Activated T-cell treated with anti-CD3 and anti-CD28 coated beads for 4 hours (primary cell): ENCODE results near the gene SOX10.

Experiments
- DNase-seq: peaks from one replicate; pipeline ENCODE4 v3.0.0-alpha.2; 2020

Gene SOX10

DNA sequence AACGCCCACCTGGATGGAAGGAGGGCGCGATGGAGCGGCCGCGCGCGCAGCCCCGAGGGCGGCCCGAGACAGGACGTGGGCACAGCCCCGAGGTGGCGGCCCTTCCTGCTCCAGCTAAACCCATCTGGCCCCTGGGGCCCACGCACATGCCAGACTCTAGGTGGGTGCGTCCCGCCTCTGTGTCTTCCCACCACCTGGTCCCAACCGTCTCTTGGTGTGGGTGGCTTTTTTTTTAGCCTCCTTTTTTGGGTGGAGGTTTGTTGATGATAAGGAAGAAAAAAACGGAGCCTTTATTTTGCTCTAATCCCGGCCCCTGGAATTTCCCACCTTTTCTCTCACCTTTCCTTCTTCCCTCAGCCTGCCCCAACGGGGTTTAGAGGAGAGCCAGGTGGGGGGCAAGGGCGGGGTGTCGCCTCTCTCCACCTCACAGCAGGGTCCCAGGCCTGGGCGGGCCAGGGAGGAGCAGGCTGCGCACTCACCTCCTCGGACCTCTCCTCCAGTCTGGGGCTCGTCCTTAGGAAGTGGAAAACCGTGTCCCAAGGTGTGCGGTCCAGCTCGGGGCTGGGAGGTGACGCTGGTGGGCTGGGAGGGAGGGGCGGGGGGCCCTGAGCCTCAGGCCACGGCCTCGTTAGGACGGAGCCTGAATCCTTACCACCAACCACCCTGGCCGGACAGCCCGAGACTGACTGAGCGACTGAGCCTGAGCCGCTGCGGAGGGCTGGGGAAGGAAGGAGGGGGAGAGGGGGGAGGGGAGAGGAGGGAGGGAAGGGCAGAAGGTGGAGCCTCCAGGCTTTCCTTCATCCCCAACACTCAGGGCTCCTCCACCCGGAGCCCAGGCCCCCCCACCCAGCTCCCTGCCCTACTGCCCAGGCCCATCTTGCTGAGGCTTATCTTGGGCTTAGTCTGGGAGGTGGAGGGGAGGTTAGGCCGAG lies at the start of gene SOX10:
SOX10 (minus strand) TSS at position 696 of the 932 bp plus-strand sequence. CDS start 771 bp downstream, outside the sequence.
- no peak for DNase-seq

GRCh38 chr22:38033522-38034277 lies 49.3 kb upstream of the SOX10 start:
- no peak for DNase-seq

DNA sequence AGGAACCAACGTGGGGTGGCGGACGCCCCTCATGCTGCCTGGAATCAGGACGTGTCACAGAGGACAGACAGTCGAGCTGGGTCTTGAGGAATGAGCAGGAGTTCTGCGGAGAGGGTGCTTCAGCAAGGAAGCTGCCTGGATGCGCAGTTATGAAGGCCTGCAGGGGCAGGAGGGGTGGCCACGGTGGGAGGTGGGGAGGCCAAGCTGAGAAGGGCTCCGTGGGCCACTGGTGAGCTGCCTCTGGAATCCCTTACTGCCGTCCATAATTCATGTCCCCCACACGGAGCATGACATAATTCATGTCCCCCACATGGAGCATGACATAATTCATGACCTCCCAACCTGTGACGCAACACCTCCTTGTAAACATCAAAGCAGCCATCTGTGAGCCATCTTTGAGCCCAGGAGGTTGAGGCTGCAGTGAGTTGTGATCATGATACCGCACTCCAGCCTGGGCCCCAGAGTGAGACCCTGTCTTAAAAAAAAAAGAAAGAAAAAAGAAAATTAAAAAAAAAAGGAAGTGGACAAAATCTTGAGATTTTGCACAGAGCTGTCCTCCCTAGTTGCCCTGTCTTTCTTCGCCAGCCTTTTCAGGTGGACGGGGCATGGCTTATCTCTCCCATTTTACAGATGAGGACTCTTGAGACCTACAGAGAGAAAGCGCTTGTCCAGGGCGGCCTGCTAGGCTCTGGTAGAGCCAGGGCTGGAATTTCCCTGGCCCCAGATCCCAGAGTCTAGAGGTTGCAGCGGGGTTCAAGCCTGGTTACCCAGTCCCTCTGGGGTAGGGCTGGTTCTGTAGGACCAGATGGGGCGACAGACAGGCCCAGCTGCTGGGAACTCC lies 48.5 kb upstream of the SOX10 start:
- no peak for DNase-seq

DNA sequence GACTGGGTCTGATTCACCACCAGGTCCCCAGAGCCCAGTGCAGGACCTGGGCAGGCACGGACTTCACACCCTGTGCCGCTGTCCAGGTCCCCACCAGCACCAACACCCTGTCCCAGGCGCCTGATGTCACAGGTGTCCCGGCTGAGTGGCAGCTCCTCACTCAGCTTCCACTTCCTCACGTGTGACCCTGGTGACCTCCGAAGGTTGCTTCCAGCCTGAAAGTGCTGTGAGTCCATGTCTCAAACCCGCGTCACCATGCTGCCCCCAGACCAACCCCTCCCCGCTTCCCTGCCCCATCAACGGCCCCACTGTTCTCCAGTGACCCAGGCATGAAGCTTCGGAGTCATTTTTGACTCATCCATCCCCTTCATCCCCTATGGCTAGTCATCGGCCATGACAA lies 47.1 kb upstream of the SOX10 start:
- DNase-seq, result no peak

DNA sequence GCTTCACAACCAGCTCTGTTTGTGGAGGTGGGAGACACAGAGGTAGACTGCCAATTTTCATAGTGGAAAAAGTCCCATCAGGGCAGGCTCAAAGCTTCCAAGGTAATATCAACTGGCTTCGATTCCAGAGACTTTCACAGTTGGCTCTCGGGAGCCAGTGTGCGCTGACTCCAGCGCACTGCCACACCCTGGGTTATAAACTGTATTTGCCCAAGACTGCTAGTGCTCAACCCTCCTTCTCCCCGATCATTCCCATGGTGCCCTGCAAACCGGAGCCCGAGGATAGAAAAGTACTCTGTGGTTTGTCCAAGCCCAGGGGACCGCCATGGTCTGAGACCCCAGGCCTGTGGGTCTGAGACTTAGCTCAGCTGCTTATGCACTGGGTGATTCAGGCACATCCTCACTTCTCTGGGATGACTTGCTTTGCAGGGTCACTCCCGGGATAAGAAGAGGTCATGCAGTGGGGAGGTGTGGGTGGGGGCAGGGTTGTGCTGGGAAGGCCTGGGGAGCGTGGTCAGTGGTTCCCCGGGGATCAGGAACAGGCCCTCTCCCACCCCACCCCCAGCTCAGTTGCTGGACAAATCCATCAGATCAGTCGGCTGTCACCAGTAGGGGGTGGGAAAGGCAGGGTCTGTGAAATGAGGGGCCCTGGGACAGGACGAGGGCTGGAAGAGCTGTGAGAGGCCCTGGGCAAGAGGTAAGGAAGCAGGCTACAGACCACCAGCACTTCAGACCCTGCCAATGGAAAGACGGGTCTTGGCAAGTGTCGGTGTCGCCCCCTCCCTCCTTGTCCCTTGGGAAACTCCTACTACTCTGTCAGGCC lies 46.2 kb upstream of the SOX10 start:
- DNase-seq, result no peak

GRCh38 chr22:38029901-38030300 lies 45.5 kb upstream of the SOX10 start:
- DNase-seq, result no peak

GRCh38 chr22:38029370-38029769 lies 45.0 kb upstream of the SOX10 start:
- no peak for DNase-seq

GRCh38 chr22:38028344-38029130 lies 44.2 kb upstream of the SOX10 start:
- no peak for DNase-seq

DNA sequence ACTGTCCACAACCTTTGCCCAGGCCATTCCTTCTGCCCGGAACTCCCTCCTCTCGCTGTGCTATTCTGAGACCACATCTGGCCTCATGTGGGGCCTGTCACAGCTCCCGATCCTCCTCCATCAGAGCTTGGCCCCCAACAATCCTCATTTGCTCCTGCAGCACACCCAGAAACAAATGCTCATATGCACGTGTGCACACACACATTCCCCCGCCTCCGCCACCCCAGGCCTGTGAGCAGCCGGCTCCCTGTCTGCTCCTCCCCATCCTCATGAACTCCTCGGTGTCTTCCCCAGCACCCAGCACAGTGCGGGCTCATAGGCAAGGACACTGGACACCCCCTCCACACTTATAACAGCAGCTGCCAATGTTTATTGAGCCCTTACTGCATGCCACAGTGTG lies 43.1 kb upstream of the SOX10 start:
- DNase-seq, result no peak

DNA sequence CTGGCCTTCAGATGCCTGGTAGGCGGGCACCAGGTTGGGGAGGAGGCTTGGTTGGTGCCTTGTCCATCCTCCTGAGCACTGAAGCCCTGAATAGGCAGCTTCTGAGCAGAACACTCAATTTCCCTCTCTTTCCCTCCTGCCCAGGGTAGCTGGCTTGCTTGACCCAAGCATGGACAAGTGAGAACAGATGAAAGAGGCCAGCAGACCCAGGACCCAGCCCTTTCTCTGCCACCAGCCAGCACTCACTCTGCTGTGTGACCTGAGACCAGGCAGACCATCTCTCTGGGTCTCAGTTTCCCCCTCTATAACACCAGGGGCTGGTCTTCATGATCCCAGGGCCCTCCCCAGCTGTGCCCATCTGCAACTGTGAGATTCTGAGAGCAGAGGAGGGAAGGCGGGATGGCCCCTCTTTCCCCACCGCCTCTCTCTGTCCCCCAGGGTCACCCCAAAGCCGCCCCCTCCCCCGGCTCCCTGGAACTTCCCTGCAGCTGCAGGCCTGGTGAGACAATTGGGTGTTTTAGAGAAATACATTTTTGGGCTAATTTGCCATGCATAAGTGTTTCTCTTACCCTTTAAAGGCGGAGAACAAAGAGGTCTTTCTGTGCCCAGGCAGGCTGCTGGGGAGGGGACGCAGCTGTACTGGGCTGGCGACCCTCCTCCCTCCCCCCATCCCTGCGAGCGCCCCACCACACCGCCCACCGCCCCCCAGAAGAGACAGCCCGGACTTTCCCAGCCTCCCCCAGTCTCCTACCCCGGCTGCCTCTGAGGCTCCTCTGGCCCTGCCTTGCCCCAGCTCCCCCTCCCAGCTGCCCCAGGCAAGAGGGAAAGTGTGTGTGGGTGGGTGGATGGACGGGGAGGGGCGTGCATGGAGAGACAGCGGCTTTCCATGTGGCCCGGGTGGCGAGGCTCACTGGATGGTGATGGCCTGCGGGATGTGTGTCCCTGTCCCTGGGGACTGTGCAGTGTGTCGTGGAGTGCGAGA lies 42.1 kb upstream of the SOX10 start:
- DNase-seq, result no peak

DNA sequence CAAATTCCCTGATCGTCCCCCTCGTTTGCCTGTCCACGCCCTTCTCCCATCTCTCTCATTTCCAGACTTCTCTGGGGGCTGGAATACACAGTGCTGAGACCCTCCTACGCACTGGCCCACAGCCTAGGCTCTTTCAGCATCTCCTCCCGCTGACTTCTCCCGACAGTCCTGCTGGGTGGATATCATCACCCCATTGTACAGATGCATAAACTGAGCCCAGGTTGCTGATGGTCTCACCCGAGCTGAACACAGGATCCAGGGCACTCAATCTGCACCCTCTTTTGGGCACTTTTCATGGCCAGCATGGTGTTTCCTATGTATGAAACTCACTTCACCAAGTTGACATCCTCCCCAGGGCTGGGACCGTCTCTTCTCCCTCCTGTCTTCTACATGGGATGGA lies 41.2 kb upstream of the SOX10 start:
- no peak for DNase-seq

DNA sequence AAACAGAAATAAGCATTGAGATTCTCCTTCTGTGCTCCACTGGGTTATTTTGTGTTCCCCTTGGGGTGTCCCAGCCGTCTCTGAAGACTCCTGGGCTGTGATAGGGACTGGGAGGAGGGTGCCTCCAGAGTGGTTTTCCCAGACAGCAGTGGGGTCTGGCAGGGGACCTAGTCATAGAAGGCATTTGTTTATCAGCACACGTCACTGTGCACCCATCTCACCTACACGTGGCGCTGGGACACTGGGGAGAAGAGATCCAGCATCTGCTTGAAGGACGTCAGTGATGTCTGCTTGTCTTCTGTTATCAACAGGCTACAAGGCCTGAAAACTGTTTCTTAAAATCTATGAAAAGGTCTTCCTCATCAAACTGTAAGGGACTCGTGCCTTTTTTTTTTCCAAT lies 38.7 kb upstream of the SOX10 start:
- DNase-seq, result no peak

GRCh38 chr22:38021206-38021605 lies 36.9 kb upstream of the SOX10 start:
- no peak for DNase-seq

- DNase-seq, result no peak
These were observed 34.8 kb upstream of the SOX10 start for GRCh38 chr22:38018938-38019827.

GRCh38 chr22:38017939-38018885 lies 33.9 kb upstream of the SOX10 start:
- DNase-seq, result no peak

GRCh38 chr22:38017272-38017920 lies 33.0 kb upstream of the SOX10 start:
- DNase-seq, result no peak
